ENCODE measurements around the gene TMEM63B. TPM values are rescaled to one million over a fixed set of nuclear protein-coding genes. Genes with fewer than 3 reads are reported as not detected.

TMEM63B gene
- polyA plus RNA-seq, 2 of the 4 experiments (the other 2 are of a cell fraction): 21.6 to 24.0 TPM

- TF ChIP-seq RAD21 (conservative IDR thresholded peaks at IDR 0.05 in 1 of 2, IDR thresholded peaks at IDR 0.05 in 1 of 2): 0 out of 5 replicates have a peak, but pooled peaks of 1 of the 2 experiments have one; percentile 23
These were observed 27.2 kb upstream of the TMEM63B start (continued) for GRCh38 chr6:44100088-44100550.

- CTCF ChIA-PET: interaction anchor here (0.9 to 4.1 kb wide), 5 partner anchors 9 to 71 kb away, joined by 3 to 30 read pairs (median 5); no protein-coding TSS in a partner anchor
- ATAC-seq (no peak), DNase-seq (ENCODE audit: low read depth in 1 of 2, low spot score in 1 of 2) (no peak), FAIRE-seq (no peak)
- H3K4me1 ChIP-seq: no peaks in the 10 kb centered on the region
- H3K27ac ChIP-seq: no peak overlapping the region
- TF ChIP-seq HOXB5 (CRISPR knock-in tag; IDR thresholded peaks at IDR 0.05): no peak
- no peaks in the 10 kb centered on the region for H3K9me3 ChIP-seq
- H3K4me3 ChIP-seq: no peak overlapping the region
- WGBS (ENCODE audit: missing lambda C conversion rate): 89% methylated on average over 4 of the region's 4 CpGs
- H3K4me2 ChIP-seq: no peak overlapping the region
- POLR2A ChIA-PET: no interaction called here
These were observed 25.5 kb upstream of the TMEM63B start for GRCh38 chr6:44101832-44102231.

DNA sequence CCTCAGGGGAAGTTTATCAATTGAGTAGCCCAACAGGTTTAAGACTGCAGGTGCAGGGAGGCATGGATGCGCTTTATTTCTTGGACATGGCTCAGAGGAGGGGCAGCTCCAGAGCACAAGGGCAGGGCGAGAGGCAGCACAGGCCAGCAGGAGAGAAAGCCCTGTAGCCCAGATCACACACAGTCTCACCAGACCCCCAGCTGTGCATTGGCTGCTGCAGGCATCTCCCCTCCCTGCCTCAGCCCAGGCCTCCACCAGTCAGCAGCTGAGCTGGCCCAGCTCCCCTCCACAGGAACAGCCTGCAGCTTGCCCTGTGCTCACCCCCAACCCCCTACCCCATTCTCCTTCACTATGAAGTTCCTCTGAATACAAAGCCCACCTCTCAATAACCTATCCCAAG is 24.8 kb upstream of the TMEM63B start:
- Histone ChIP-seq H3K9me3 (no peaks in the 10 kb centered on the region), H3K4me3 (no peak overlapping the region), H3K4me2 (no peak overlapping the region), H3K27ac (no peak overlapping the region), H3K4me1 (no peaks in the 10 kb centered on the region)
- no peak for DNase-seq (ENCODE audit: low read depth in 1 of 2, low spot score in 1 of 2)
- CTCF ChIA-PET: interaction anchor here (1.8 to 4.1 kb wide), 5 partner anchors 8 to 135 kb away, joined by 4 to 30 read pairs (median 5); no protein-coding TSS in a partner anchor
- no peak for TF ChIP-seq BCL3 (IDR thresholded peaks at IDR 0.05)
- no peak for TF ChIP-seq HOXB13 (CRISPR knock-in tag; IDR thresholded peaks at IDR 0.05; ENCODE audit: low read depth)
- no peak for TF ChIP-seq KDM5A (IDR thresholded peaks at IDR 0.05)
- TF ChIP-seq POLR2AphosphoS2 (conservative IDR thresholded peaks at IDR 0.05; ENCODE audit: low read length): no peak
- TF ChIP-seq MAX (IDR thresholded peaks at IDR 0.05): no peak
- TF ChIP-seq CHD4 (IDR thresholded peaks at IDR 0.05; ENCODE audit: borderline replicate concordance): no peak
- no peak for TF ChIP-seq HOXB5 (CRISPR knock-in tag; IDR thresholded peaks at IDR 0.05)
- TF ChIP-seq SREBF2 (IDR thresholded peaks at IDR 0.05): no peak
- TF ChIP-seq RFX5 (IDR thresholded peaks at IDR 0.05): no peak
- no peak for TF ChIP-seq CBX2 (IDR thresholded peaks at IDR 0.05; ENCODE audit: borderline replicate concordance, low read depth)
- no peak for TF ChIP-seq RAD21 (conservative IDR thresholded peaks at IDR 0.05 in 1 of 2, IDR thresholded peaks at IDR 0.05 in 1 of 2)
- TF ChIP-seq HOXA7 (CRISPR knock-in tag; IDR thresholded peaks at IDR 0.05): no peak
- no peak for TF ChIP-seq POLR2A (IDR thresholded peaks at IDR 0.05; ENCODE audit: low read length)
- TF ChIP-seq ZNF302 (CRISPR knock-in tag; IDR thresholded peaks at IDR 0.05): no peak
- no peak for TF ChIP-seq GATA3 (IDR thresholded peaks at IDR 0.05; ENCODE audit: borderline replicate concordance)
- TF ChIP-seq FOSL2 (IDR thresholded peaks at IDR 0.05): no peak
- no peak for TF ChIP-seq FOSL2 (CRISPR knock-in tag; IDR thresholded peaks at IDR 0.05)
- no peak for FAIRE-seq
- 100% methylated on average over 2 of the region's 2 CpGs for WGBS (ENCODE audit: missing lambda C conversion rate)
- ATAC-seq: no peak
- POLR2A ChIA-PET: no interaction called here

- ATAC-seq (no peak), FAIRE-seq (no peak), DNase-seq (ENCODE audit: low read depth in 1 of 2, low spot score in 1 of 2) (no peak)
- no peak overlapping the region for H3K4me3 ChIP-seq
- ChIA-PET CTCF (interaction anchor here (0.5 to 2.2 kb wide), 3 partner anchors 11 to 133 kb away, joined by 3 to 5 read pairs (median 4); no protein-coding TSS in a partner anchor), POLR2A (no interaction called here)
- no peak overlapping the region for H3K27ac ChIP-seq
- H3K4me1 ChIP-seq: no peaks in the 10 kb centered on the region
- H3K9me3 ChIP-seq: no peaks in the 10 kb centered on the region
- no peak overlapping the region for H3K4me2 ChIP-seq
- 91% methylated on average over 3 of the region's 3 CpGs for WGBS (ENCODE audit: missing lambda C conversion rate)
- no peak for TF ChIP-seq MAFK (IDR thresholded peaks at IDR 0.05; ENCODE audit: partially characterized antibody)
- no peak for TF ChIP-seq MYC (IDR thresholded peaks at IDR 0.05; ENCODE audit: borderline replicate concordance, low read length)
- TF ChIP-seq RARB (CRISPR knock-in tag; IDR thresholded peaks at IDR 0.05): no peak
- no peak for TF ChIP-seq EHF (CRISPR knock-in tag; IDR thresholded peaks at IDR 0.05)
- no peak for TF ChIP-seq RNF2 (IDR thresholded peaks at IDR 0.05; ENCODE audit: borderline replicate concordance, low read depth)
- TF ChIP-seq, protein P1, sequence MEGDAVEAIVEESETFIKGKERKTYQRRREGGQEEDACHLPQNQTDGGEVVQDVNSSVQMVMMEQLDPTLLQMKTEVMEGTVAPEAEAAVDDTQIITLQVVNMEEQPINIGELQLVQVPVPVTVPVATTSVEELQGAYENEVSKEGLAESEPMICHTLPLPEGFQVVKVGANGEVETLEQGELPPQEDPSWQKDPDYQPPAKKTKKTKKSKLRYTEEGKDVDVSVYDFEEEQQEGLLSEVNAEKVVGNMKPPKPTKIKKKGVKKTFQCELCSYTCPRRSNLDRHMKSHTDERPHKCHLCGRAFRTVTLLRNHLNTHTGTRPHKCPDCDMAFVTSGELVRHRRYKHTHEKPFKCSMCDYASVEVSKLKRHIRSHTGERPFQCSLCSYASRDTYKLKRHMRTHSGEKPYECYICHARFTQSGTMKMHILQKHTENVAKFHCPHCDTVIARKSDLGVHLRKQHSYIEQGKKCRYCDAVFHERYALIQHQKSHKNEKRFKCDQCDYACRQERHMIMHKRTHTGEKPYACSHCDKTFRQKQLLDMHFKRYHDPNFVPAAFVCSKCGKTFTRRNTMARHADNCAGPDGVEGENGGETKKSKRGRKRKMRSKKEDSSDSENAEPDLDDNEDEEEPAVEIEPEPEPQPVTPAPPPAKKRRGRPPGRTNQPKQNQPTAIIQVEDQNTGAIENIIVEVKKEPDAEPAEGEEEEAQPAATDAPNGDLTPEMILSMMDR (IDR thresholded peaks at IDR 0.05): no peak
- TF ChIP-seq CBX8 (IDR thresholded peaks at IDR 0.05): no peak
- no peak for TF ChIP-seq KDM5A (IDR thresholded peaks at IDR 0.05)
- TF ChIP-seq RCOR1 (IDR thresholded peaks at IDR 0.05; ENCODE audit: low read depth, low read length): no peak
- no peak for TF ChIP-seq ESRRA (IDR thresholded peaks at IDR 0.05; ENCODE audit: borderline replicate concordance, low read length)
- no peak for TF ChIP-seq HEYL (CRISPR knock-in tag; IDR thresholded peaks at IDR 0.05)
- TF ChIP-seq JUN (IDR thresholded peaks at IDR 0.05): no peak
- no peak for TF ChIP-seq ZSCAN20 (CRISPR knock-in tag; IDR thresholded peaks at IDR 0.05)
- TF ChIP-seq, protein P2, sequence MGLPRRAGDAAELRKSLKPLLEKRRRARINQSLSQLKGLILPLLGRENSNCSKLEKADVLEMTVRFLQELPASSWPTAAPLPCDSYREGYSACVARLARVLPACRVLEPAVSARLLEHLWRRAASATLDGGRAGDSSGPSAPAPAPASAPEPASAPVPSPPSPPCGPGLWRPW (IDR thresholded peaks at IDR 0.05): no peak
- no peak for TF ChIP-seq BHLHE40 (IDR thresholded peaks at IDR 0.05; ENCODE audit: low read depth, low read length)
- TF ChIP-seq TFCP2L1 (CRISPR knock-in tag; IDR thresholded peaks at IDR 0.05): no peak
- no peak for TF ChIP-seq PHF8 (IDR thresholded peaks at IDR 0.05; ENCODE audit: borderline replicate concordance, low read depth)
- no peak for TF ChIP-seq GATA3 (IDR thresholded peaks at IDR 0.05; ENCODE audit: borderline replicate concordance)
These were observed 22.8 kb upstream of the TMEM63B start for GRCh38 chr6:44104481-44105021.
